ENCODE measurements around the gene RPL41. TPM values are rescaled to one million over a fixed set of nuclear protein-coding genes. Genes with fewer than 3 reads are reported as not detected.
A peak's percentile ranks its signal among the peaks of the same experiment; 100 is the strongest.

The RPL41 gene
- total RNA-seq, 6 experiments from 2014 or later = 516 to 1,547 (median 1,257) TPM

DNA sequence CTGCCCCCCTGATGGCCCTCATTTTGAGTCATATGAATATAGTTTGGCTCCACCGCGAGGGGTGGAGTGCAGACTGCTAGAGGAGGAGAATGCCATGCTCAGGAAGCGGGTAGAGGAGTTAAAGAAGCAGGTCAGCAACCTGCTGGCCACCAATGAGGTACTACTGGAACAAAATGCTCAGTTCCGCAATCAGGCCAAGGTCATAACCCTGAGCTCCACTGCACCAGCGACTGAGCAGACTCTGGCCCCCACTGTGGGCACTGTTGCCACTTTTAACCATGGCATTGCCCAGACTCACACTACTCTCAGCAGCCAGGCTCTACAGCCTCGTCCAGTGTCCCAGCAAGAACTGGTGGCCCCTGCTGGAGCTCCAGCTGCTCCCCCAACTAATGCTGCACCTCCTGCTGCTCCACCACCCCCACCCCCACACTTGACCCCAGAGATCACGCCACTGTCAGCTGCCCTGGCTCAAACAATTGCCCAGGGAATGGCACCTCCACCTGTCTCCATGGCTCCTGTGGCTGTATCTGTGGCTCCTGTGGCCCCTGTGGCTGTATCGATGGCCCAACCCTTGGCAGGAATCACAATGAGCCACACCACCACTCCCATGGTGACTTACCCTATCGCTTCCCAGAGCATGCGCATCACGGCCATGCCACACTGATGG lies 4.9 kb downstream of the RPL41 start:
- peaks cover 0 to 61% (median 21%) of the 10 kb centered on the region in 4 donors for H3K4me1 ChIP-seq
- no peaks in the 10 kb centered on the region for H3K36me3 ChIP-seq
- no peaks in the 10 kb centered on the region for H3K9me3 ChIP-seq

DNA sequence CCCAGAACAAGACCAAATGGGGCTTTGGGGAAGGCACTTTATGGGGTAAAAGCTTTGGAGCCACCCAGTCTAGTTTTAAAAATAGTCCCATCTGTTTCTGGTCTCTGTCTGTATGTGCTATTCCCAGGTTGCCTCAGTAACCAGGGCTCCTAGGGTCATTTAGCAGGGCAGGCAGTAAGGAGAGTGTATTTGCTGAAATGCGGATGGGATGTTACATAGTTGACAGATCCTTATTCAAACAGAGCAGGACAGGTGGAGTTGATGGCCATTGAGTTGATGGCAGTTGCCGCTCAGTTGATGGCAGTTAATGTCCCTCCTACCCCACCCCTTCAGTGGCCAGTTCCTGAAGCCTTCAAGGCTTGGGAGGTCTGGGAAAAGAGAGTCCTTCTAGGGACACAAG lies 6.2 kb downstream of the RPL41 start:
- ATAC-seq (peak in 3 of 4 donors; percentile 14 to 51 (median 36)), DNase-seq (peak in 1 of 3 donors; percentile 60)
- intact Hi-C loops (cut with DNase I) = no loop called here
- H3K4me1 ChIP-seq = peaks cover 0 to 73% (median 30%) of the 10 kb centered on the region in 4 donors
- no peaks in the 10 kb centered on the region for H3K36me3 ChIP-seq
- 50% methylated on average over 1 of the region's 2 CpGs for WGBS (ENCODE audit: insufficient coverage, low coverage, low lambda C conversion rate, missing lambda C conversion rate)
- H3K4me3 ChIP-seq = no peak overlapping the region
- no peaks in the 10 kb centered on the region for H3K27me3 ChIP-seq
- no peaks in the 10 kb centered on the region for H3K9me3 ChIP-seq
- TF ChIP-seq POLR2A (IDR thresholded peaks at IDR 0.05) = no peak
- peak overlapping the region in 2 of 3 donors; percentile 75 to 82 for H3K27ac ChIP-seq

More for the DNA sequence above, 4.9 kb downstream of the RPL41 start:
- WGBS (ENCODE audit: insufficient coverage, low coverage, low lambda C conversion rate, missing lambda C conversion rate) = 100% methylated on average over 1 of the region's 11 CpGs
- H3K27me3 ChIP-seq = no peaks in the 10 kb centered on the region
- DNase-seq = peak; percentile 68 to 94 (median 88)
- peak; percentile 27 to 61 (median 52) for ATAC-seq
- H3K4me3 ChIP-seq = no peak overlapping the region
- intact Hi-C loops (cut with DNase I) = no loop called here
- peak; percentile 42 for TF ChIP-seq POLR2A (IDR thresholded peaks at IDR 0.05)
- TF ChIP-seq, protein P1, sequence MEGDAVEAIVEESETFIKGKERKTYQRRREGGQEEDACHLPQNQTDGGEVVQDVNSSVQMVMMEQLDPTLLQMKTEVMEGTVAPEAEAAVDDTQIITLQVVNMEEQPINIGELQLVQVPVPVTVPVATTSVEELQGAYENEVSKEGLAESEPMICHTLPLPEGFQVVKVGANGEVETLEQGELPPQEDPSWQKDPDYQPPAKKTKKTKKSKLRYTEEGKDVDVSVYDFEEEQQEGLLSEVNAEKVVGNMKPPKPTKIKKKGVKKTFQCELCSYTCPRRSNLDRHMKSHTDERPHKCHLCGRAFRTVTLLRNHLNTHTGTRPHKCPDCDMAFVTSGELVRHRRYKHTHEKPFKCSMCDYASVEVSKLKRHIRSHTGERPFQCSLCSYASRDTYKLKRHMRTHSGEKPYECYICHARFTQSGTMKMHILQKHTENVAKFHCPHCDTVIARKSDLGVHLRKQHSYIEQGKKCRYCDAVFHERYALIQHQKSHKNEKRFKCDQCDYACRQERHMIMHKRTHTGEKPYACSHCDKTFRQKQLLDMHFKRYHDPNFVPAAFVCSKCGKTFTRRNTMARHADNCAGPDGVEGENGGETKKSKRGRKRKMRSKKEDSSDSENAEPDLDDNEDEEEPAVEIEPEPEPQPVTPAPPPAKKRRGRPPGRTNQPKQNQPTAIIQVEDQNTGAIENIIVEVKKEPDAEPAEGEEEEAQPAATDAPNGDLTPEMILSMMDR (IDR thresholded peaks at IDR 0.05) = peak in 1 of 4 donors; percentile 4
- peak overlapping the region; percentile 19 to 82 (median 75) for H3K27ac ChIP-seq

DNA sequence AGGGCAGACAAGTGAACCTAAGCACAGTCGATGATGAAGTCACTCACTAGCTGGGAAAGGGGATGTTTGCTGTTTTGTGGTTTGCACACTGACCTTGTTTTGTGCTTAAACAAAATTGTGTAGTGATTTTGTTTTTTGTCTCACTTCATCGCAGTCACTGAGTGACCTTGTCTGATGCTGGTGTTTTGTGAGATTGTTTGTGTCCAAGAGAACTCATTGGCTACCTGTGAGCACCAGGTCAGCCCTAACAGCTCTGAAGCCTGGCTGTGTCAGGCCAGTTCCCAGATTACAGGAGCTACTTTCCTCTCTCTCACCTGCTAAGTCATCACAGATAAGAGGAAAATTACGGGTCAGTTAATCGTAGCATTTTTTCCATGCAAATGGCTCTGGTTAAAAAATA lies 7.7 kb downstream of the RPL41 start:
- peaks cover 0 to 68% (median 27%) of the 10 kb centered on the region in 4 donors for H3K4me1 ChIP-seq
- DNase-seq = no peak
- no peak for ATAC-seq
- H3K4me3 ChIP-seq = no peak overlapping the region
- TF ChIP-seq POLR2A (IDR thresholded peaks at IDR 0.05) = no peak
- TF ChIP-seq, protein P1 (IDR thresholded peaks at IDR 0.05) = no peak
- peak overlapping the region in 1 of 3 donors; percentile 82 for H3K27ac ChIP-seq
- WGBS (ENCODE audit: insufficient coverage, low coverage, low lambda C conversion rate, missing lambda C conversion rate) = 40% methylated on average over 4 of the region's 4 CpGs
- no peaks in the 10 kb centered on the region for H3K27me3 ChIP-seq
- no peaks in the 10 kb centered on the region for H3K36me3 ChIP-seq
- intact Hi-C loops (cut with DNase I) = no loop called here
- H3K9me3 ChIP-seq = no peaks in the 10 kb centered on the region

DNA sequence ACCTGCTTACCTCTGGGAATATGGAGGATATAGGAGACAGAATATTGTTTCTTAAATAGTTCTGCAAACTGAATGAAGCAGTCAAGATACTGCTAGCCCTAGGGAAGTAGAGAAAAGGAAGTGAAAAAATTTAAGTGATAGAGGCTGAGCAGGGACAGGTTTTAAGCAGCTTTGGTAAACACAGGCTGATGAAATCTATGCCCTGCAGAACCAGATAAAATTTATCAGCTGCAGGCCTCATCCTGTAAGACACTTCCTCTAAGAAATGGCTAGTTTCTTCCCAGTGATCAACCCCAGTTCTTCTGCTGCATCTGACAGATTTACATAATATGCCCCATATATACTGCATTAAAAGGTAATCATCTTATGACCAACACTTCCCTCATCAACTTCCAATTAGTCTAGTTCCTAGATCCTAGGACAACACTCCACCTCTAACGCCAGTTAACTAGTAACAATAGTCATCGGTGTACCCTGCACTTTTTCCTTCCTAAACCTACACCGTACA lies 10.4 kb downstream of the RPL41 start:
- no peak for DNase-seq
- no peak for ATAC-seq
- Histone ChIP-seq H3K4me1 (peaks cover 0 to 54% (median 15%) of the 10 kb centered on the region in 4 donors), H3K36me3 (peaks cover 0 to 13% (median 7%) of the 10 kb centered on the region in 4 donors), H3K9me3 (no peaks in the 10 kb centered on the region), H3K4me3 (no peak overlapping the region), H3K27ac (peak overlapping the region; percentile 56 to 77 (median 70)), H3K27me3 (no peaks in the 10 kb centered on the region)
- TF ChIP-seq, protein P1 (IDR thresholded peaks at IDR 0.05) = no peak
- TF ChIP-seq POLR2A (IDR thresholded peaks at IDR 0.05) = no peak
- 14% methylated on average over 3 of the region's 3 CpGs for WGBS (ENCODE audit: insufficient coverage, low coverage, low lambda C conversion rate, missing lambda C conversion rate)
- intact Hi-C loops (cut with DNase I) = loop anchor here in 1 of 2 donors (5.0 kb wide), 1 partner anchor 61 kb away; the partner anchor contains the start of gene SMARCC2

DNA sequence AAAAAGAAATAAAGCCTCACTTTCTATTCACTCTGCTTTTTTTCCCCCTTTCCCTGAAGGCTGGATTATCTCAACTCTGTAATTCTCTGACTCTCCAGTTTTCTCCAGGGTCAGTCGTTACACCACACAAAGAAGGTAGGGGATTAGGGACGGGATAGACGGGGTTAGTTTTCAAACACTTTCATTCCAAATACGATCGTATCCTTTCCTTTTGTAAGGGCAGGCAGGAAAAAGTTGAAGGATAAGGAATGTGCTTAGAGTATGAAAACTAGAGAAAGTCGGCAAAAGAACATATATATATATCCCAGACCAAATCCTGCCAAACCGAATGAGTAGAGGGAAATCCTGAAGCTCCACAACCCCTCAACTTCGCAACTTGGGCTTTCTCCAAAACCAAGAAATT lies 11.1 kb downstream of the RPL41 start:
- peak overlapping the region; percentile 56 to 77 (median 70) for H3K27ac ChIP-seq
- no peak for DNase-seq
- ATAC-seq = no peak
- no peak for TF ChIP-seq POLR2A (IDR thresholded peaks at IDR 0.05)
- TF ChIP-seq, protein P1 (IDR thresholded peaks at IDR 0.05) = no peak
- H3K4me1 ChIP-seq = peaks cover 0 to 47% (median 12%) of the 10 kb centered on the region in 4 donors
- no peaks in the 10 kb centered on the region for H3K9me3 ChIP-seq
- peaks cover 0 to 20% (median 12%) of the 10 kb centered on the region in 4 donors for H3K36me3 ChIP-seq
- peak overlapping the region in 2 of 3 donors; percentile 15 to 29 for H3K4me3 ChIP-seq
- intact Hi-C loops (cut with DNase I) = loop anchor here in 1 of 2 donors (5.0 kb wide), 1 partner anchor 60 kb away; the partner anchor contains the start of gene SMARCC2
- WGBS (ENCODE audit: insufficient coverage, low coverage, low lambda C conversion rate, missing lambda C conversion rate) = 0% methylated on average over 7 of the region's 8 CpGs
- no peaks in the 10 kb centered on the region for H3K27me3 ChIP-seq

All from right lobe of liver (tissue), 6 donors.